Activated B cell treated with CpG ODN at 0.5 μM for 24 hours (primary cell): ENCODE results near the gene POLDIP2. TPM values are rescaled to one million over a fixed set of nuclear protein-coding genes. Genes with fewer than 3 reads are reported as not detected.

Experiments used
- ATAC-seq: fragments of 200-7000 bp; cut with Tn5 transposase; one replicate; pipeline ENCODE4 v1.10.0; 2021; ENCODE audit warnings: low read depth, mild to moderate bottlenecking, moderate library complexity
- CTCF ChIA-PET: fragments of 350-600 bp; sonication (Branson Sonifier 250); formaldehyde crosslinking; loops from one replicate; lab custom pipeline; 2021; ENCODE audit warnings: antibody characterized with exemption; lab: Charles Lee
- POLR2A ChIA-PET: fragments of 350-600 bp; sonication (Branson Sonifier 250); formaldehyde crosslinking; loops from one replicate; lab custom pipeline; 2021; ENCODE audit warnings: antibody characterized with exemption; lab: Charles Lee
- DNase-seq: peaks from one replicate; pipeline ENCODE4 v3.0.0; 2022
- H3K27ac Mint-ChIP-seq: one replicate; pipeline ENCODE4 v1.8.0; 2020; ENCODE audit warnings: mixed read lengths
- H3K27me3 Mint-ChIP-seq: one replicate; pipeline ENCODE4 v1.8.0; 2021; ENCODE audit warnings: mixed read lengths
- H3K36me3 Mint-ChIP-seq: one replicate; pipeline ENCODE4 v1.8.0; 2021; ENCODE audit warnings: low read depth, mixed read lengths
- H3K4me1 Mint-ChIP-seq: one replicate; pipeline ENCODE4 v1.8.0; 2021; ENCODE audit warnings: mixed read lengths
- H3K4me3 Mint-ChIP-seq: one replicate; pipeline ENCODE4 v1.8.0; 2020; ENCODE audit warnings: mild to moderate bottlenecking, mixed read lengths
- H3K9me3 Mint-ChIP-seq: one replicate; pipeline ENCODE4 v1.8.0; 2020; ENCODE audit warnings: mixed read lengths
- intact Hi-C: fragments of 100-400 bp; cut with micrococcal nuclease; formaldehyde crosslinking; loops from one replicate; pipeline ENCODE4 v1.15.1; 2024
- total RNA-seq: library from RNA; stranded (reverse); gene quantifications from 2 replicates; pipeline ENCODE4 v1.2.3, GENCODE V29; 2022
- TF ChIP-seq, protein P1 (sequence below): fragments of 200-600 bp; IDR thresholded peaks from one replicate; pipeline ENCODE4 v1.8.0; 2022; ENCODE audit warnings: antibody characterized with exemption, mild to moderate bottlenecking

POLDIP2 gene
- total RNA-seq, 1 donor from 2014 or later: 60.5 TPM

DNA sequence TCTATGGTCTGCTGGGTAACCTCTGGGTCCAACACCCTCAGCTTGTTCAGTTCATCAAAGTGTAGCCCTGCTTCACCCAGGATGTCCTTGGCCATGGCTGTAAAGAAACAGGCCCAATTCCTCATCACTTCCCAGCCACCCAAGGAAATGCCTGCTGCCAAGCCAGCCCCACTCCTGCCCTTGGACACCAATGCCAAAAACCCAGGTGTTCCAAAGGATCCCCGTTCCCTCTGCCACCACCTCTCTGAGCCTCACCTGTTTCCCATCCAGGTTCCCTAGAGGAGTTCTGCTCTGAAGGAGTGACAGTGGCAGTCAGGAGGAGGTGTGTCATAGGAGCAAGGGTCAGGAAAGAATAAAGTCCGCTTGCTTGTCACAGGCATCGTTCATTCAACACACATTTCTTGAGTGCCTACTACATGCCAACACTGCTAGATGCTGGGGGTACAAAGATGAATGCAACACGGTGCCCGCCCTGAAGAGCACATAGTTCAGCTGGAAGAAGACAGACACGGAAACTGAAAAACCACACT, 25.4 kb downstream of the POLDIP2 start:
- Mint-ChIP-seq H3K9me3 (no peaks in the 10 kb centered on the region), H3K4me1 (peaks cover 26% of the 10 kb centered on the region), H3K27ac (no peak overlapping the region), H3K36me3 (peaks cover 50% of the 10 kb centered on the region), H3K27me3 (no peaks in the 10 kb centered on the region), H3K4me3 (no peak overlapping the region)
- POLR2A ChIA-PET: no interaction called here
- TF ChIP-seq, protein P1, sequence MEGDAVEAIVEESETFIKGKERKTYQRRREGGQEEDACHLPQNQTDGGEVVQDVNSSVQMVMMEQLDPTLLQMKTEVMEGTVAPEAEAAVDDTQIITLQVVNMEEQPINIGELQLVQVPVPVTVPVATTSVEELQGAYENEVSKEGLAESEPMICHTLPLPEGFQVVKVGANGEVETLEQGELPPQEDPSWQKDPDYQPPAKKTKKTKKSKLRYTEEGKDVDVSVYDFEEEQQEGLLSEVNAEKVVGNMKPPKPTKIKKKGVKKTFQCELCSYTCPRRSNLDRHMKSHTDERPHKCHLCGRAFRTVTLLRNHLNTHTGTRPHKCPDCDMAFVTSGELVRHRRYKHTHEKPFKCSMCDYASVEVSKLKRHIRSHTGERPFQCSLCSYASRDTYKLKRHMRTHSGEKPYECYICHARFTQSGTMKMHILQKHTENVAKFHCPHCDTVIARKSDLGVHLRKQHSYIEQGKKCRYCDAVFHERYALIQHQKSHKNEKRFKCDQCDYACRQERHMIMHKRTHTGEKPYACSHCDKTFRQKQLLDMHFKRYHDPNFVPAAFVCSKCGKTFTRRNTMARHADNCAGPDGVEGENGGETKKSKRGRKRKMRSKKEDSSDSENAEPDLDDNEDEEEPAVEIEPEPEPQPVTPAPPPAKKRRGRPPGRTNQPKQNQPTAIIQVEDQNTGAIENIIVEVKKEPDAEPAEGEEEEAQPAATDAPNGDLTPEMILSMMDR: no peak
- intact Hi-C loops: no loop called here
- CTCF ChIA-PET: no interaction called here
- ATAC-seq (no peak), DNase-seq (no peak)

DNA sequence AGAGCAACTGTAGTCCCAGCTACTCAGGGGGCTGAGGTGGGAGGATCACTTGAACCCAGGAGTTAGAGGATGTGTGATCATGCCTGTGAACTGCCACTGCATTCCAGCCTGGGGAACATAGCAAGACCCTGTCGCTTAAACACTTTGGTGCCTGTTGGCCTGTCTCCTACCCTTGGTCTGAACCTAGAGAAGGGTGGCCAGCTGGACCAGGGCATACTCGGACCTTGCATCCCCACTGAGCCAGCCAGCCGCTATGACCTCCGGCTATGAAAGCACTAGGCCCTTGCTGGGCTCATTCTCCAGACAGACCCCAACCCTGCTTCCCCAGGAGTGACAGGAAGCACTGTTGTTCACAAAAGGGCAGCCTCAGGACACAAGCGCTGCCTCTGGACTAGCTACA, 26.7 kb downstream of the POLDIP2 start:
- Mint-ChIP-seq H3K36me3 (peaks cover 60% of the 10 kb centered on the region), H3K4me3 (no peak overlapping the region), H3K4me1 (peaks cover 16% of the 10 kb centered on the region), H3K27me3 (no peaks in the 10 kb centered on the region), H3K27ac (no peak overlapping the region), H3K9me3 (no peaks in the 10 kb centered on the region)
- ChIA-PET CTCF (no interaction called here), POLR2A (no interaction called here)
- DNase-seq: no peak
- ATAC-seq: no peak
- intact Hi-C loops: no loop called here
- TF ChIP-seq, protein P1: no peak

DNA sequence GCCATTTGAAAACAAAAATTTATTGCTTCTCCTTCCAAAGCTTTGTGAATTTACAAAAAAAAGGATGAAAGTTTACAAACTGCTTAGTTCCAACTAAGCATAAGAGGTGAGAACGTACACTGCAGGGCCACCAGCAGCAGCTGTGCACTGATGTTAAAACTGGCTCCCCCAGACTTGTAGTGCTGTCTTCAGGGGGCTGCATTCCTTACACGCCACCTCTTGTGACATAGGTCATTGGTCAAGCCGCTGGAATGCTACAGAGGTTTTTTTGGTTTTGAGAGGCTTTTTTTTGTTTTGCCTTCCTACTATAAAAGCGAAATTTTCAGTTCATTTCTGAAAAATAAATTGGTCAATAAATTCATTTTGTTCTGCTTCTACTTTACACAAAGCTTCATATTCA, 29.0 kb downstream of the POLDIP2 start:
- Mint-ChIP-seq H3K9me3 (no peaks in the 10 kb centered on the region), H3K27me3 (no peaks in the 10 kb centered on the region), H3K36me3 (peaks cover 56% of the 10 kb centered on the region), H3K4me1 (peaks cover 1% of the 10 kb centered on the region), H3K4me3 (no peak overlapping the region), H3K27ac (no peak overlapping the region)
- ATAC-seq: no peak
- intact Hi-C loops: no loop called here
- ChIA-PET POLR2A (interaction anchor here (0.6 kb wide), 1 partner anchor 27 kb away, joined by 3 read pairs; no protein-coding TSS in a partner anchor), CTCF (no interaction called here)
- DNase-seq: no peak
- TF ChIP-seq, protein P1: no peak

DNA sequence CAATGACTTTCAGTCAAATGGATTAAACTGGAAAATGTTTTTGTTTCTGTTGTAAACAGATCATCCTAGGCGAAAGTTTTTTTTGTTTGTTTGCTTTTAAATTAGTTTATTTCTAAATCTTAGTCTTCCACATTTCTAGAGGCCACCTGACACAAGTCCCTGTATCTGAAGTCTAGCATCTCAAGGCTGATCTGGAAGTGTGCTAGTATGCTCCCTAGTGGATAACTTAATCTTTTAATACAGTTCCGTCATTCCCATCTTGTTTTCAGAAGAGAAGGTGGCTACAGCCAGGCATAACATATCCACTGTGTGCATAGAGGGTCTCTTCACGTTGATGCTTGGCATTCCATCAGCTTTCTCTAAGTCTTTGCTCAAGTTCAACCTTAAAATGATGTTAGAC, 29.6 kb downstream of the POLDIP2 start:
- Mint-ChIP-seq H3K27ac (no peak overlapping the region), H3K27me3 (no peaks in the 10 kb centered on the region), H3K36me3 (peaks cover 56% of the 10 kb centered on the region), H3K4me3 (no peak overlapping the region), H3K4me1 (peaks cover 1% of the 10 kb centered on the region), H3K9me3 (no peaks in the 10 kb centered on the region)
- ChIA-PET CTCF (no interaction called here), POLR2A (no interaction called here)
- DNase-seq (no peak), ATAC-seq (no peak)
- TF ChIP-seq, protein P1: no peak
- intact Hi-C loops: no loop called here

DNA sequence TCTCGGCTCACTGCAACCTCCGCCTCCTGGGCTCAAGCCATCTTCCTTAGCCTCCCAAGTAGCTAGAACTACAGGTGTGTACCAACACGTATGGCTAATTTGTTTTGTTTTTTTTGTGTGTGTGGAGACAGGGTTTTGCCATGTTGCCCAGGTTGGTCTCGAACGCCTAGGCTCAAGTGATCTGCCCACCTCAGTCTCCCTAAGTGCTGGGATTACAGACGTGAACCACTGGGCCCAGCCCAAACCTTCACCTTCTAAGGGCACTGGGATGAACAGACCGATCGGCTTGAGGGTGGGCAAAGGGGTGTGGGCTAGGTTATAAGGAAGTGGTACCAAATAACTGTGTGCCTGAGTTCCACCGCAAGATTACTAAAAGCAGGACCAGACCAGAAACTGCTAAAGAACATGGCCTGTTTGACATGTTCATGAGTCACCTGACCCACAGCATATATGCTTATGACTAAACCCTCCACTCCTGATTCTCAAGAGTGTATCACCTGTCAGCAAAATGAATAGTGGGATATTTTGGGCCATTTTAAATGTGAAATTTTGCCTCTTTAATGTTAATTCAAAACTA, 30.2 kb downstream of the POLDIP2 start:
- DNase-seq (no peak), ATAC-seq (no peak)
- Mint-ChIP-seq H3K4me3 (no peak overlapping the region), H3K27ac (no peak overlapping the region), H3K4me1 (peaks cover 1% of the 10 kb centered on the region), H3K36me3 (peaks cover 55% of the 10 kb centered on the region), H3K27me3 (no peaks in the 10 kb centered on the region), H3K9me3 (no peaks in the 10 kb centered on the region)
- ChIA-PET CTCF (interaction anchor here (0.6 kb wide), 1 partner anchor 94 kb away, joined by 3 read pairs; no protein-coding TSS in a partner anchor), POLR2A (no interaction called here)
- intact Hi-C loops: no loop called here
- TF ChIP-seq, protein P1: no peak
